ENCODE measurements around the gene SIGLEC8. TPM values are rescaled to one million over a fixed set of nuclear protein-coding genes. Genes with fewer than 3 reads are reported as not detected.

The SIGLEC8 gene
- total and polyA plus RNA-seq, 2 experiments from 2014 or later: 0.13 TPM; not detected in 1

GRCh38 chr19:51440846-51441409 lies 17.3 kb downstream of the SIGLEC8 start:
- Histone ChIP-seq H4K20me1 (ENCODE audit: insufficient read depth, poor library complexity, severe bottlenecking) (no peaks in the 10 kb centered on the region), H3K9me2 (replicated peaks; ENCODE audit: insufficient read depth) (no peaks in the 10 kb centered on the region), H3K27me3 (no peaks in the 10 kb centered on the region), H3K36me3 (replicated peaks; ENCODE audit: insufficient read depth, low read depth) (no peaks in the 10 kb centered on the region), H3K4me1 (ENCODE audit: insufficient read depth) (no peaks in the 10 kb centered on the region), H3K79me2 (no peaks in the 10 kb centered on the region), H2AFZ (no peak overlapping the region), H3K9me3 (ENCODE audit: low read depth) (no peaks in the 10 kb centered on the region), H3K27ac (no peak overlapping the region), H3K4me3 (no peak overlapping the region), H3K4me2 (no peak overlapping the region)
- DNase-seq (ENCODE audit: low spot score): no peak
- TF ChIP-seq CTCF (IDR thresholded peaks at IDR 0.05; ENCODE audit: poor library complexity) (no peak), EZH2 (IDR thresholded peaks at IDR 0.05; ENCODE audit: borderline replicate concordance) (no peak), EZH2phosphoT487 (IDR thresholded peaks at IDR 0.05; ENCODE audit: low read depth, severe bottlenecking, unreplicated experiment) (no peak)
- WGBS (ENCODE audit: low lambda C conversion rate, missing lambda C conversion rate): 58% methylated on average over 11 of the region's 11 CpGs

DNA sequence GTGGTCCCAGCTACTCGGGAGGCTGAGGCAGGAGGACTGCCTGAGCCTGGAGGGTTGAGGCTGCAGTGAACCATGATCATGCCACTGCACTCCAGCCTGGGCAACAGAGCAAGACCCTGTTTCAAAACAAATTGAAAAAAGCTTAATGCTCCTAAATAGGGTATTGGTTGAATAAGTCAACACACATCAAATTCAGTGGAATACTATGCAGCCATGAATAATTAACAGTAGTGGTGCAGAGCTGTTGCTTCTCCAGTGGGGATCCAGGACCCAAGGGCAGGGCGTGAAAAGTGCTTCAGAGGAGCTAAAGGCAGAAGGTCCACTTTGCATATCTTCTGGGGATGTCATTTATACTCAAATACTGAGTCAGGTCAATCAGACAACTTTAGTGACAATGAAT lies 18.2 kb downstream of the SIGLEC8 start:
- Histone ChIP-seq H3K79me2 (no peaks in the 10 kb centered on the region), H3K9me2 (replicated peaks; ENCODE audit: insufficient read depth) (no peaks in the 10 kb centered on the region), H3K4me3 (no peak overlapping the region), H3K27me3 (no peaks in the 10 kb centered on the region), H2AFZ (no peak overlapping the region), H3K36me3 (replicated peaks; ENCODE audit: insufficient read depth, low read depth) (no peaks in the 10 kb centered on the region), H3K4me1 (ENCODE audit: insufficient read depth) (no peaks in the 10 kb centered on the region), H3K4me2 (no peak overlapping the region), H3K9me3 (ENCODE audit: low read depth) (no peaks in the 10 kb centered on the region), H3K27ac (no peak overlapping the region), H4K20me1 (ENCODE audit: insufficient read depth, poor library complexity, severe bottlenecking) (no peaks in the 10 kb centered on the region)
- 63% methylated on average over 2 of the region's 2 CpGs for WGBS (ENCODE audit: low lambda C conversion rate, missing lambda C conversion rate)
- TF ChIP-seq EZH2 (IDR thresholded peaks at IDR 0.05; ENCODE audit: borderline replicate concordance) (no peak), EZH2phosphoT487 (IDR thresholded peaks at IDR 0.05; ENCODE audit: low read depth, severe bottlenecking, unreplicated experiment) (no peak), CTCF (IDR thresholded peaks at IDR 0.05; ENCODE audit: poor library complexity) (no peak)
- DNase-seq (ENCODE audit: low spot score): no peak

DNA sequence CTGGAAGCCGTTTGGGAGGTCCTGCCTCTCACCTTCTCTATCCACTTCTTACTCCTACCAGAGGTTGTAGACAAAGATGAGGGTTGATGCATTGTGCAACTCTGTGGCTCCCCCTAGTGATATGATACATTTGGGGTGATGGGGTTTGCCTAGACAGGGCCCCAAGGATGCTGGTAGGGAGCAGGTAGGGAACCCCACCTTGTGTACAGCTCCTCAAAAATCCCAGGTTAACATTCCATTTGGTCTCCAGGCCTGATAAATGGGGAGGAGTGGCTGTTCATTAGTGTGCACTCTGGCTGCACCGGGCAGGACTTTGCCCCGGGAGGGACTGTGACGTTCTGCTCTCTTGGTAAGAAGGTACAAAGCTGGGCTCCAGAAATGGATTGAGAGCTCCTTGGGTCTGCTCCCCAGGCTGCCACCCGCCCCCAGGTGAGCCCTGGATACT lies 19.2 kb downstream of the SIGLEC8 start:
- H4K20me1 ChIP-seq (ENCODE audit: insufficient read depth, poor library complexity, severe bottlenecking): no peaks in the 10 kb centered on the region
- H3K9me2 ChIP-seq (replicated peaks; ENCODE audit: insufficient read depth): no peaks in the 10 kb centered on the region
- no peaks in the 10 kb centered on the region for H3K4me1 ChIP-seq (ENCODE audit: insufficient read depth)
- H3K27me3 ChIP-seq: no peaks in the 10 kb centered on the region
- no peak overlapping the region for H3K4me2 ChIP-seq
- H3K4me3 ChIP-seq: no peak overlapping the region
- 61% methylated on average over 5 of the region's 5 CpGs for WGBS (ENCODE audit: low lambda C conversion rate, missing lambda C conversion rate)
- TF ChIP-seq CTCF (IDR thresholded peaks at IDR 0.05; ENCODE audit: poor library complexity) (peak; percentile 30), EZH2phosphoT487 (IDR thresholded peaks at IDR 0.05; ENCODE audit: low read depth, severe bottlenecking, unreplicated experiment) (no peak)
- no peaks in the 10 kb centered on the region for H3K9me3 ChIP-seq (ENCODE audit: low read depth)
- no peaks in the 10 kb centered on the region for H3K79me2 ChIP-seq
- H3K27ac ChIP-seq: no peak overlapping the region
- DNase-seq (ENCODE audit: low spot score): no peak
- no peaks in the 10 kb centered on the region for H3K36me3 ChIP-seq (replicated peaks; ENCODE audit: insufficient read depth, low read depth)
- H2AFZ ChIP-seq: no peak overlapping the region

All from hepatocyte (in vitro differentiated cells).